ENCODE measurements around the gene SULT2B1.
"Not testable (repeated sequence)": the region's sequence is repeated elsewhere in the genome, so short reads cannot be mapped to it uniquely, and the experiment has no call there.

SULT2B1 gene

DNA sequence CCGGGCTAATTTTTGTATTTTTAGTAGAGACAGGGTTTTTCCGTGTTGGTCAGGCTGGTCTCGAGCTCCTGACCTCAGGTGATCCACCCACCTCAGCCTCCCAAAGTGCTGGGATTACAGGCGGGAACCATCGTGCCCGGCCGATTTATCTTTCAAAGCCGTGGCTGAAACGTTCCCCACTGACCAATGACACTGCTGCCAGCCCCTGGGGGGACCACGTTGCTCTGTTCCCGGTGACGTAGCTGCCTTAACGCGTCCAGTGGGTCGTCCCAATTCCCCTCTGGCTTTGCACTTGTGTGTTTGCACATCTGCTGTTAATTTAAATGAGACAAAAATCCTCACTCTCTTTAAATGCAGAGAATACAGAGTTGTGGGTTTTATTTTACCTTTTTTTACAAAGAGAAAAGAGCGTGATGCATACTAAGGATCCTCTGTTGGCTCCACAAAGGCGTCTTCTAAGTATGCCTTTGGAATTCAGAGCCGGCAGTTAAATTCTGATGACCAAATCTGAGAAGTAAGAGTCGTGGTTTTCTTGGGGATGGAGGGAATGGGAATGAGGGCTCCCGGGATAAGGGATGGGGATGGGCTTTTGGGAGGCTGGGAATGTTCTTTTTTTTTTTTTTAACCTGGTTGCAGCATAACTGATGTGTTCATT lies 21.8 kb upstream of the SULT2B1 start:
- DNase-seq: no peak

GRCh38 chr19:48530770-48531169 lies 21.2 kb upstream of the SULT2B1 start:
- no peak for DNase-seq

DNA sequence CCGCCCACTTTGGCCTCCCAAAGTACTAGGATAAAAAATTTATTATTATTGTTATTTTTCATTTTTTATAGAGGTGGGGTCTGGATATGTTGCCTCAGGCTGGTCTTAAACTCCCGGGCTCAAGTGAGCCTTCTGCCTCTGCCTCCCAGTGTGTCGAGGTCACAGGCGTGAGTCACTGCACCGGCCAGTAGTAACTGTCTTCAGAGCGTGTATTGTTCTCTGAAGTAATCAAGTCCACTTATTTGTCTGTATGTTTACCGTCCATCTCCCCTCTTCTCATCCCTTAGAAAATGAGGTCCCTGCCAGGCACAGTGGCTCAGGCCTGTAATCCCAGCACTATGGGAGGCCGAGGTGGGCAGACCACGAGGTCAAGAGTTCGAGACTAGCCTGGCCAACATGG lies 18.2 kb upstream of the SULT2B1 start:
- DNase-seq: no peak

DNA sequence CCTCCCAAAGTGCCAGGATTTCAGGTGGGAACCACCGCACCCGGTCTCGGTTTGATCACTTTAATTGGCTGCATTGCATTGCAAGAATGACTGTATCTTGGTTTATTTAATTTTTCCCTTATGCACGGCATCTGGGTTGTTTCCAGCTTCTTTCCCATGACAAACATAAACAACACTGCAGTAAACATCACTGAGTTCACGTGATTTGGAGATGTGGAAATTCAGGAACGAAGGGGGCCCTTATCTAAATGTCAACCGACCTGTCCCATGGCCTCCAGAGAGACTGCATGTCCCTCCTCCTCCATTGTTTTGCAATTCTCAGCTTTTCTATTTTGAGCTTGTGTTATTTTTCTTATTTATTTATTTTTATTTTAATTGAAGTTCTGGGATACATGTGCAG lies 14.4 kb upstream of the SULT2B1 start:
- DNase-seq: no peak

GRCh38 chr19:48538057-48538456 lies 13.9 kb upstream of the SULT2B1 start:
- DNase-seq: not testable (repeated sequence)

GRCh38 chr19:48539503-48540096 lies 12.4 kb upstream of the SULT2B1 start:
- DNase-seq: no peak

DNA sequence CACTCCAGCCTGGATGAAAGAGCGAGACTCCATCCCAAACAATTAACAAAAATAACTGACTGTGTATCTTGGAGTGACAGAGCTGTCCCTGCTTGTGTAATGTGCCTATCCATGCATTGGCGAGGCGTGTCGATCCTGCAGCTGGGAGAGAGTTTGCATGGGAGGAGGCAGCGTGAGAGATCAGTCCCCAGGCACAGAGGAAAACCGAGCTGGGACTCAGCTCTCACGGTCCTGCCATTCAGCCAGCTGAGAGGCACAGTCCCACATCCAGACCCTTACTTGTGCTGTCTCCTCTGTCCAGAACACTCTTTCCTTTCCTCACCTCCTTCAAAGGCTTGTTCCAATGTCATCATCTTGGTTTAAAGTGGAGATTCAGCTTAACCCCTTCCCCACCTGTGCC lies 11.9 kb upstream of the SULT2B1 start:
- DNase-seq: no peak

DNA sequence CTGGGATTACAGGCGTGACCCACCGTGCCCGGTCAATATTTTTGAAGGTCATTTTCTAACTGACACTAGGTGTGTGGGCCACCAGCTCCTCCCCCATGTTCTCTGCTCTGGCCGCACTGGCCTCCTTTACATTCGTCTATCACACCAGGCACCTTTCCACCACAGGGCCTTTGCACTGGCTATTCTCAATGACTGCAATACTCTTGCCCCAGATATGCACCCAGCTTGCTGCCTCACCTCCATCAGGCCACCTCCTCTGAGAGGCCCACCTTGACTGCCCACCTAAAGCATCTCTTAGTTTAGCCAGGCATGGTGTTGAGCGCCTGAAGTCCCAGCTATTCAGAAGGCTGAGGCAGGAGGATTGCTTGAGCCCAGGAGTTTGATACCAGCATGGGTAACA lies 10.2 kb upstream of the SULT2B1 start:
- no peak for DNase-seq

- DNase-seq: no peak
Observed at GRCh38 chr19:48543121-48543710, 8.8 kb upstream of the SULT2B1 start.

DNA sequence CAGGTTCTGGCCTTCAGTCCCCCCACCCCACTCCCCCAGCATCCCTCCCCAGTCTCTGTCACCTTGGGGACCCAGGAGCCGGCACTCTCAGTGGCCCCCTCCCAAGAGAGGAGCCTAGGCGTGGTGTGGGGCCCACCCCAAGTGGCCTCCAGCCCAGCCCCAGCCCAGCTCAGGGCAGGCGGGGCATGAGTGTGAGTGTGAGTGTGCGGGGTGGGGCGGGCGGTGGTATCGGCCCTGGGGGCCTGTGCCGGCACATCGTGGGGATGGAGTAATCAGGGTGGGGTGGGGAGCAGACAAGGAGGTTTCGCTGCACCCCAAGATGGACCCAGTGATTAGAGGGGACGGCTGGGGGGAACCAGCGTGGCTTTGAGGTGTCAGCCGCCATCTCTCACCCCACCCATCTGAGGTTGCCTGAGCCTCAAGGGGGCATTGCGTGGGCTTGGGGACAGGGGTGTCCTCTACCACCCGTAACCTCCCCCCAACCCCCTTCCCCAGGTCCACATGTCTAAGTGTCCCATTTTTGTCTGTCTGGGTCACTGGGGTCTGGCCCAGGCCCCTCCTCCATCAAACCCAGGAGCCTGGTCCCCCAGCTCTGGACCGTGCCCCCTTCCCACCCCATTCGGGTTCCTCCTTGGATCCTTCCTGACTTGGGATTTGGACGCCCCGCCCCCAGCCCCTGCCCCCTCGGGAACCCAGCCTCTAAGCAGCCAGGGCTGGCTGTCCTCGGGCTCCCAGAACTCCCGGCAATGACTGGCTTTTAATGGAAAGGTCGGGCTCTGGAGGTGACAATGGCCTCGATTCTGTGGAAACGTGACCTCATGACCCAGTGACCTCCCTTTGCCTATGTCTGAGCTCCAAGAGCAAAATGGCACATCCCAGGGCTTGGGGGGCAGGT lies 6.9 kb upstream of the SULT2B1 start:
- no peak for DNase-seq

DNA sequence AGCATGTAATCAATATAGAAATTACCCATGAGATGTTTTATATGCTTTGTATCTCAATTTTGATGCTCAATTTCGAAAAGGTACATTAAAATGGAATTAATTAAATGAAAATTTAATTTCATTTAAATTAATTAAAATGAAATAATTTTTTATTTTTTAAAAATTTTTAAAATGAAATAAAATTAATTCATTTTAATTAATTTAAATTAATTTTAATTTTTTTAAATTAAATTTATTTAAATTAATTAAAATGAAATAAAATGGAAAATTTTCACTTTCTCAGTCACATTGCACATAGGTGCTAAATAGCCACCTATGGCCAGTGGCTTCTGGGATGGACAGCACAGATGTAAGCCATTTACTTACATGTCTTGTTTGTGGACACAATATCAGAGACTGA lies 4.2 kb upstream of the SULT2B1 start:
- no peak for DNase-seq

- no peak for DNase-seq
Observed at GRCh38 chr19:48548253-48548911, 3.6 kb upstream of the SULT2B1 start.

DNA sequence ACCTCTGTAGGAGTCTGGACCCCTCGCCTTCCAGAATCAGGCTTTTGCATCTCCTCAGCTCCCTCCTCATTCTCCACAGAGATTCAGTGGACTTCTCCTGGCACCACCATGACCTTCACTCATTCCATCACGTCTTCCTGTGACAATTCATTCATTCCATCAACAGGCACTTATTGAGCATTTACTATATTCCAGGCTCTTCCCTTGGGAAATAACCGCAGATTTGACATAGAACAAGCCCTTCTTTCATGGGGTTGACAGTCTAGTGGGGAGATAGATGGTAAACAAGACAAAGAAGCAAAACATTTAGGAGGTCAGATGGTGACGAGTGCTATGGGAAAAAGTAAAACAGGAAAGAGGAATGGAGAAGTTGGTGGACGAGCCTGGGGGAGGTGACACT lies 2.6 kb upstream of the SULT2B1 start:
- DNase-seq: no peak

DNA sequence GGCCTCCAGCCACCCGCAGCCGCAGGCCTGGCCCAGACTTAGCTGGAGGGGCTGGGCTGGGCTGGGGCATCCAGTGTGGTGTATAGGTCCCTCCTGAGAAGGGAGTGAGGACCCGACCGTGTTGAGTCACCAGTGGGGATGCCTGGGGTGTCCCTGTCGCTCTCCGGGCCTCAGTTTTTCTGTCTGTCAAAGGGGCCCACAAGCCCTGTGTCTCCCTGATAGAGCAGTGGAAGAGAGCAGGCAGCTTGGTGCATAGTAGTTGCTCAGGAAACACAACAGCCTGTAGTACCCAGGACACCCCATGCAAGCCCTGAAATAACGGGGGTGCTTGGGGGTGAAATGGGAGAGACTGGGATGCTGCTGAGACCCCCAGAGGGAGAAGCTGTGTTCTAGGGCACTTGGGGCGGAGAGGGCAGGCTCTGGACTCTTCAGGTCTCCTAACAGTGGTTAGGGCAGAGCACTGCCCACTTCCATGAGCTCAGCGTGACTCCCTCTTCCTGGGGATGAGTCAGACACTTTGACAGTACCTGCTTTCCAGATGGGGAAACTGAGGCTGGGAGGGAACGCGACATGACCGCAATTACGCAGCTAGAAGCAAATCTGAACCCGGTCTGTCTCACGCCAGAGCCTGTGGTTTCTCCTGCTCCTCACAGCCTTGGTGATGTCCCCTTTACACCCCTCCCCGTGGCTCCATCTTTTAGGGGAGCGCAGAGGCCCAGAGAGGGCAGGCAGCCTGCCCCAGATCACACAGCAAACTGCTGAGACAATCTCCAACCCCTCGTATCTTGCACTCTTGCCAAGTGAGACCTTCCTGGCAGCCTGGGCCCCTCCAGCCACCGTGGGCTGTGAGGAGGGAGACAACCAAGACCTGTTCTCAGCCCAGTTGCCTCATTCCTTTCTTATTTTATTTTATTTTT lies 692 bp downstream of the SULT2B1 start:
- no peak for DNase-seq

GRCh38 chr19:48553676-48554384 lies 1.9 kb downstream of the SULT2B1 start:
- DNase-seq: no peak

DNA sequence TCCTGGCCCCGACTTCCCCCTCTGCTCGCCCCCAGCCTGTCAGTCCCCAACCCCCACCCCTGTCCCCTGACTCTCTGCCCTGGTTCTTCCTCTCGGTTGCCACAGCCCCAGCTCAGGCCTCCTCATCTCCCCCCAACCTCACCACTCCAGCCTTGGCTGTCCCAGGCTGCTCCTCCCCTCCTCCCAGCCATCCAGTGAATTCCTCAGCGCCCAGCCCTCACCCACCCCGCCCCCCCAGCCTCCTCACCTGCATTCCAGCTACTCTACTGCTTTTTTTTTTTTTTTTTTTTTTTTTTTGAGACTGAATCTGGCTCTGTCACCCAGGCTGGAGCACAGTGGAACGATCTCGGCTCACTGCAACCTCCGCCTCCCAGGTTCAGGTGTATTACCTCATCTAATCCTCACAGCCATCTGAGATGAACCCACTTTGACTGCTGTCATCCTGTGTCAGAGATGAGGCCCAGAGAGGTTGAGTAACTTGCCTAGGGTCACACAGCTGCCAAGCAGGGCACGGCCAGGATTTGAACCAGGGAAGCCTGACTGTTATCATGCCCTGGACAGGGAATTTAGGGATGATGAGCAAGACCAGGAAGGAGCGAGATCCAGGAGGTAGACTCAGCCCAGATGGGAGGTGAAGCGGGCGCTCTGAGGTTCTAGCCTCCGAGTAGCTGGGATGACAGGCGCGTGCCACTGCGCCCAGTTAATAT lies 2.6 kb downstream of the SULT2B1 start:
- no peak for DNase-seq

GRCh38 chr19:48556163-48556562 lies 4.2 kb downstream of the SULT2B1 start:
- no peak for DNase-seq

DNA sequence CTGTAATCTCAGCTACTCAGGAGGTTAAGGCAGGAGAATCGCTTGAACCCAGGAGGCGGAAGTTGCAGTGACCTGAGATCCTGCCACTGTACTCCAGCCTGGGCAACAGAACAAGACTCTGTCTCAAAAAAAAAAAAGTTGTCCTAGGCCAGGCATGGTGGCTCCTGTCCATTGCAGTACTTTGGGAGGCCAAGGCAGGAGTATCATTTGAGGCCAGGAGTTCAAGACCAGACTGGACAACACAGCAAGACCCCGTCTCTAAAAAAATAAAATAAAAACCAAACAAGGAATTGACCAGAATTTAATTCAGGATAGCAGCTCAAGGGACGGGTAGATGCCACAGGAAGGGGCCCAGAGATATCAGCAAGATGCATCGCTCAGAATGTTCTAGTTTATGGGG lies 4.9 kb downstream of the SULT2B1 start:
- no peak for DNase-seq

- no peak for DNase-seq
Observed at GRCh38 chr19:48558018-48558684, 6.2 kb downstream of the SULT2B1 start.

- no peak for DNase-seq
Observed at GRCh38 chr19:48560095-48560530, 8.1 kb downstream of the SULT2B1 start.

All from stimulated activated naive CD4-positive, alpha-beta T cell (primary cell).